NCI-H1694 treated with DMSO at 0.1 percent for 48 hours (cell line): ENCODE results near the gene RIC8B.
A peak's percentile ranks its signal among the peaks of the same experiment; 100 is the strongest.
"Not testable (repeated sequence)": the region's sequence is repeated elsewhere in the genome, so short reads cannot be mapped to it uniquely, and the experiment has no call there.

ENCODE experiments used
- DNase-seq: peaks from one replicate; lab custom pipeline; 2025; lab: John Stamatoyannopoulos, UW

The RIC8B gene, protein sequence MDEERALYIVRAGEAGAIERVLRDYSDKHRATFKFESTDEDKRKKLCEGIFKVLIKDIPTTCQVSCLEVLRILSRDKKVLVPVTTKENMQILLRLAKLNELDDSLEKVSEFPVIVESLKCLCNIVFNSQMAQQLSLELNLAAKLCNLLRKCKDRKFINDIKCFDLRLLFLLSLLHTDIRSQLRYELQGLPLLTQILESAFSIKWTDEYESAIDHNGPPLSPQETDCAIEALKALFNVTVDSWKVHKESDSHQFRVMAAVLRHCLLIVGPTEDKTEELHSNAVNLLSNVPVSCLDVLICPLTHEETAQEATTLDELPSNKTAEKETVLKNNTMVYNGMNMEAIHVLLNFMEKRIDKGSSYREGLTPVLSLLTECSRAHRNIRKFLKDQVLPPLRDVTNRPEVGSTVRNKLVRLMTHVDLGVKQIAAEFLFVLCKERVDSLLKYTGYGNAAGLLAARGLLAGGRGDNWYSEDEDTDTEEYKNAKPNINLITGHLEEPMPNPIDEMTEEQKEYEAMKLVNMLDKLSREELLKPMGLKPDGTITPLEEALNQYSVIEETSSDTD

DNA sequence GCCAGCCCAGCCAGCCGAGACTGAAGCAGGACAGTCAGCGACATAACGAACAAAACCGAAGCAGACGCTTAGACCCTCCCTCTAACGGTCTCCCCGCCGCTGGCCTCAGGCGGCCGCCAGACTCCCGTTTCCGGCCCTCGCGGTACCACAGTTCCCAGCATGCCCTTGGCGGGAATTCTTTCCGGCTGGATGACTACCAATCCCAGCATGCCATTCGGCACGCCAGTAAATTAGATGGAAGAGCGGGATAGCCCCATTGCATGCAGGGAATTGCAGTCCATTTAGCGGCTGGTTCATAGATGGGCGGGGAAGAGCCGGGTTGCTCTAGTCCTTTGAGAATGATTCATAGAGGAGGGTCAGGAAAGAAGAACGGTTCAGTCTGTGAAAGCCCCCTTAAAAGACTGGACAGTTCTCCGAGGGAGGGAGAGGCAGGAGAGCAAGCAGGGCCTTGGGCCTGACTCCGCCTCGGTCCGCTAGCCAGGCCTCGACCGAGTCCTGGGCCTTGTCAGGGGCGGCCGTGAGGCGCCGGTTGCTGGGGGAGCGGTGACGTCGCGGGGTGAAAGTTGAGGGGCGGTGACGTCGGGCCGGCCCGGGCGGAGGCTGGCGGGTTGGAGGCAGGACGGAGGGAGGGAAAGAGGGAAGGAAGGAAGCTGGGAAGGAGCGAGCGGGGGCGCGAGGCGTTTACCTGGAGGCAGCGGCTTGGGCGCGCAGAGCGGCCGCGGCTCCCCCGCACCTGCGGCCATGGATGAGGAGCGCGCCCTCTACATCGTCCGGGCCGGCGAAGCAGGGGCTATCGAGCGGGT lies at the start of gene RIC8B:
RIC8B (plus strand) TSS at position 678 of the 803 bp plus-strand sequence; CDS start at position 742, 64 bp downstream.
- DNase-seq: peak; percentile 96

DNA sequence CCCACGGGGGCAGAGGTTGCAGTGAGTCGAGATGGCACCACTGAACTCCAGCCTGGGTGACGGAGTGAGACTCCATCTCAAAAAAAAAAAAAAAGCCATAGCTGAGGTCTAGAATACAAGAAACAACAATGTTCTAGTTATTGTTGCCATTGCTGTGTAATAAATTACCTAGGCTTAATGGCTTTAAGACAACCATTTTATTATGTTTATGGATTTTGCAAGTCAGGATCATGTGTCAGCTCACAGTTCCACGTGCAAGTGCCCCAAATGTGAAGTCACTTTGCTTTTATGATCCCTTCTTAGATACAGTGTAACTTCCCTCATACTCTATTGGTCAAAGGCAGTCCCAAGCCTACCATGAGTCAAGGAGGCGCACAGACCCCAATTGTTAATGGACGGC lies 49.5 kb upstream of the RIC8B start:
- no peak for DNase-seq

GRCh38 chr12:106726603-106727202 lies 47.8 kb upstream of the RIC8B start:
- DNase-seq: not testable (repeated sequence)

DNA sequence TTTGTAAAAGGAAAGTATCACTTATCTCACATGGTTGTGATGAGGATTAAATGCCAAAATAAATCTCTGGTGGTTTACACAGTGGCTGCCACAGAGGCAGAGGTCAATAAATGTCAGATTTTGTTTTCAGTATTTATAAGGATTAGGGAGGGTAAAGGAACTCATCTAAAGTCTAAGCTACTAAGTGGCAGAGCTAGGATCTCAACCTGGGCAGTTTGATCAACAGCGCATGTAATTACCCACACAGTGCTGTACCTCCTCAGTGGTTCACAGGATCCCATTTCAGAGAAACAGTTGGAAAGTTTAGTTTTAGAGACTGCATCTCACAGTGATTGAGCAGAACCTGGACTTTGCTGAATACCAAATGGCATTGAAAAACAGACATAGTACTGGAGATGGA lies 44.9 kb upstream of the RIC8B start:
- DNase-seq: no peak

DNA sequence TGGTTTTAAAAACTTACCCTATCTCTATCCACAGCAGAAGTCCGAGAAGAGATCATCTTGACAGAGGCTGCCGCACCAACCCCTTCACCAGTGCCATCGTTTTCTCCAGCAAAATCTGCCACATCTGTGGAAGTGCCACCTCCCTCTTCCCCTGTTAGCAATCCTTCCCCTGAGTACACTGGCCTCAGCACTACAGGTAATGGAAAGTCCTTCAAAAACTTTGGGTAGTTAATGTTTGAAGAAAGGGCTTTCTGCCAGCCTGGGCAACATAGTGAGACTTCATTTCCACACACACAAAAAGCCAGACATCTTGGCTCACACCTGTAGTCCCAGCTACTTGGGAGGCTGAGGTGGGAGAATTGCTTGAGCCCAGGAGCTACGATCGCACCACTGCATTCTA lies 41.6 kb upstream of the RIC8B start:
- DNase-seq: no peak

DNA sequence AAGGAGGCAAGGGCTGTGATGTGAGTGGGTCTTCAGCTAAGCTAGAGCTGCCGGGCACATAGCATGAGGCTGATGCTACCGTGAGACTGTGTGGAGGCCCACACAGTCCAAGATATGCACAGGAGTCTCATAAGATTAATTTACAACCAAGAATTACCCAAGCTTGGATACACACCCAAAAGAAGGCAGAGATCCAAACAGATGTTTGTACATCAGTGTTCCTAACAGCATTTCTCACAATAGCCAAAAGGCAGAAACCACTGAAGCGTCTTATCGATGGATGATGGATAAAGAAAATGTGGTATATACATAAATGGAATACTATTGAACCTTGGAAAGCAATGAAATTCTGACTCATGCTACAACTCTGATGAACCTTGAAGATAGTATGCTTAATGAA lies 40.8 kb upstream of the RIC8B start:
- no peak for DNase-seq

DNA sequence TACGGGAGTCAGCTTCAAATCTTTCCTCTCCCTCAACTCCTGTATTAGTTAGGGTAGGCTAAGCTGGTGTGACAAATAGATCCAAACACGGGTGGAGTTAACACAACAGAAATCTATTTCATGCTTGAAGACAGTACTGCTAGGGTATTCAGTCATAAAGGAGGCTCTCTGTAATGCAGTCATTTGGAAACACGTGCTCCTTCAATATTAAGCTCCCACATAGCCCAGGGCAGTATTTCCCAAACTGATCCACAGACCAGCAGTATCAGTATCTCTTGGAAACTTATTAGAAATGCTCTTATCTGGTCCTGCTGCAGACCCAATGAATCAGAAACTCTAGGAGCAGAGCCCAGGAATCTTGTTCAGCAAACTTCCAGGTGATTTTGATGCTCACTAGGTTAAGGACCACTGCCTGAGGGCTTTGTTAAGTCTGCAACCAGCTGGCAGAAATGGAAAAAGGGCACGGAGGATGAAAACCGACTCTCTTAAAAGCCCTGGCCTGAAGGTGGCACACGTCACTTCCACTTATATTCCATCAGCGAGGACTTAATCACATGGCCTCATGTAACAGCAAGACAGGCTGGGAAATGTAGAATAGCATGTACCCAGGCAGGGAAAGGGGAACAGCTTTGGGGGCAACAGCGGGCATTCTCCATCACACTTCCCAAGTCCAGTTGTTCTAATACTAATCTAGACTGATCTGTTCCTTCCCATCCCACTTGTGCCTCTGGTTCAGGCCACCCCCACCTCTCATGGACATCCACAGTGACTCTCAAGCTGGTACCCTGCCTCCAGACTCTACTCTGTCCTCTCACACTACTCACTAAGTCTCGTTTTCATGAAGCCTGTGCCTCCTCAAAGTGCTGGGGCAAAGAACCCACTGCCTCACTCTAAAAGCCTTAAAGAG lies 38.2 kb upstream of the RIC8B start:
- no peak for DNase-seq

GRCh38 chr12:106739318-106739717 lies 35.2 kb upstream of the RIC8B start:
- no peak for DNase-seq

GRCh38 chr12:106739815-106740530 lies 34.5 kb upstream of the RIC8B start:
- no peak for DNase-seq

GRCh38 chr12:106740818-106741217 lies 33.7 kb upstream of the RIC8B start:
- no peak for DNase-seq

- no peak for DNase-seq
Measured at GRCh38 chr12:106741247-106741646, 33.2 kb upstream of the RIC8B start.

- no peak for DNase-seq
Measured at GRCh38 chr12:106743270-106743988, 31.1 kb upstream of the RIC8B start.

DNA sequence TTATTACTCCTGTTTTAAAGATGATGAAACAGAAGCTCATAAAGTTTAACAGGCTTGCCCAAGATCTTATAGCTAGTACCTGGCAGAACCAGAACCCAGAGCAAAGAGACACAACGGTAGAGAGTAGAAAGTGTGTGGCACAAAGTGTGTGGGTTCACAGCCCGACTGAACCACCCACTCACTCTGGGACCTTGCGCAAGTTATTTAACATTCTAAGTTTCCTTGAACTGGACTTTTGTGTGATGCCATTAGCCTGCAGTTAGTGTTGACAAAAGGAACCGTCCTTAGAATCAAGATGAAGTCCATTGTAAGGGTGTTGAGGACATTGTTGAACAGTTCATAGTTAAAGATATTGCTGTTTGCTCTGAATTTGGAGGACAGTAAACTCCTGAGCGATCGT lies 29.9 kb upstream of the RIC8B start:
- no peak for DNase-seq

- DNase-seq: no peak
Measured at GRCh38 chr12:106745181-106745745, 29.2 kb upstream of the RIC8B start.

- DNase-seq: no peak
Measured at GRCh38 chr12:106747973-106748436, 26.5 kb upstream of the RIC8B start.

DNA sequence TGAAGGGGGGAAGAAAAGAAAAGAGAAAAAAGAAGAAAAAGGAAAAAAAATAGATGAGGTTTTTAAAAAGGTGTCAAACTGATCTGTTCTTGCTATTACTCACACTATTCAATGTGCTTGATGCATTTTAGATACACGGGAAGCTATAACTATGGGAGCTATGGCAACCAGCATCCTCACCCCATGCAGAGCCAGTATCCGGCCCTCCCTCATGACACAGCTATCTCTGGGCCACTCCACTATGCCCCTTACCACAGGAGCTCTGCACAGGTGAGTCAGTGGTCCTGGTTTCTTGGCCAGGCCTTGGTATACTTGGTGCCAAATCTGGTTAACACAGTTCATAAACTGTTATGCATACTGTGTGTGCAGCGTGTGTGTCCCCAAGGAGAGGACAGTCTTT lies 24.0 kb upstream of the RIC8B start:
- DNase-seq: no peak

- DNase-seq: no peak
Measured at GRCh38 chr12:106753526-106753925, 21.0 kb upstream of the RIC8B start.

GRCh38 chr12:106754331-106754730 lies 20.2 kb upstream of the RIC8B start:
- no peak for DNase-seq

- no peak for DNase-seq
Measured at GRCh38 chr12:106757623-106758348, 16.7 kb upstream of the RIC8B start.
